EL (cell line): Measurements from ENCODE around the gene PPP1R14C.

Experiments used
- DNase-seq: peaks from one replicate; pipeline ENCODE4 v3.0.0-alpha.2; 2016

The PPP1R14C gene

GRCh38 chr6:150198532-150198931 lies 55.7 kb downstream of the PPP1R14C start:
- no peak for DNase-seq

- no peak for DNase-seq
Observed at GRCh38 chr6:150199241-150199640, 56.4 kb downstream of the PPP1R14C start.

GRCh38 chr6:150200428-150201100 lies 57.7 kb downstream of the PPP1R14C start:
- no peak for DNase-seq

GRCh38 chr6:150201285-150201684 lies 58.4 kb downstream of the PPP1R14C start:
- no peak for DNase-seq

GRCh38 chr6:150201772-150202329 lies 59.0 kb downstream of the PPP1R14C start:
- DNase-seq, result no peak

GRCh38 chr6:150202404-150202803 lies 59.6 kb downstream of the PPP1R14C start:
- DNase-seq, result no peak

GRCh38 chr6:150202934-150203333 lies 60.1 kb downstream of the PPP1R14C start:
- no peak for DNase-seq

GRCh38 chr6:150203378-150203777 lies 60.5 kb downstream of the PPP1R14C start:
- DNase-seq, result no peak

GRCh38 chr6:150203871-150204545 lies 61.2 kb downstream of the PPP1R14C start:
- no peak for DNase-seq

GRCh38 chr6:150204705-150205472 lies 62.0 kb downstream of the PPP1R14C start:
- DNase-seq, result no peak

GRCh38 chr6:150207931-150208570 lies 65.2 kb downstream of the PPP1R14C start:
- DNase-seq, result peak; percentile 59

- DNase-seq, result no peak
Observed at GRCh38 chr6:150208611-150209352, 65.9 kb downstream of the PPP1R14C start.

- DNase-seq, result no peak
Observed at GRCh38 chr6:150209415-150209814, 66.6 kb downstream of the PPP1R14C start.

GRCh38 chr6:150211700-150212511 lies 69.1 kb downstream of the PPP1R14C start:
- DNase-seq, result no peak

- DNase-seq, result no peak
Observed at GRCh38 chr6:150212778-150213177, 69.9 kb downstream of the PPP1R14C start.

- no peak for DNase-seq
Observed at GRCh38 chr6:150213301-150213700, 70.5 kb downstream of the PPP1R14C start.

- no peak for DNase-seq
Observed at GRCh38 chr6:150214310-150214709, 71.5 kb downstream of the PPP1R14C start.

- DNase-seq, result no peak
Observed at GRCh38 chr6:150220634-150221551, 78.0 kb downstream of the PPP1R14C start.

- no peak for DNase-seq
Observed at GRCh38 chr6:150224820-150225219, 82.0 kb downstream of the PPP1R14C start.

GRCh38 chr6:150227281-150227680 lies 84.4 kb downstream of the PPP1R14C start:
- DNase-seq, result no peak
